NCI-H1092 treated with DMSO at 0.1 percent for 48 hours (cell line): Measurements from ENCODE around the gene OR5L1.

ENCODE experiments used
- DNase-seq: peaks from one replicate; lab custom pipeline; 2025; lab: John Stamatoyannopoulos, UW

OR5L1 gene

GRCh38 chr11:55811067-55811466 is at the start of gene OR5L1:
OR5L1 (plus strand) TSS chr11:55811367; CDS start chr11:55811467, 100 bp downstream.
- DNase-seq = no peak

GRCh38 chr11:55773138-55773537 is 38.0 kb upstream of the OR5L1 start, which contains the start of gene OR5D13:
OR5D13 (plus strand) TSS chr11:55773438; CDS start chr11:55773438, 0 bp downstream.
- no peak for DNase-seq

GRCh38 chr11:55791606-55792005 is 19.6 kb upstream of the OR5L1 start:
- DNase-seq = no peak

GRCh38 chr11:55793321-55793720 is 17.8 kb upstream of the OR5L1 start:
- no peak for DNase-seq

- no peak for DNase-seq
Observed at GRCh38 chr11:55795256-55795655, 15.9 kb upstream of the OR5L1 start, which contains the start of gene OR5D14. OR5D14 (plus strand) TSS chr11:55795556; CDS start chr11:55795556, 0 bp downstream.

DNA sequence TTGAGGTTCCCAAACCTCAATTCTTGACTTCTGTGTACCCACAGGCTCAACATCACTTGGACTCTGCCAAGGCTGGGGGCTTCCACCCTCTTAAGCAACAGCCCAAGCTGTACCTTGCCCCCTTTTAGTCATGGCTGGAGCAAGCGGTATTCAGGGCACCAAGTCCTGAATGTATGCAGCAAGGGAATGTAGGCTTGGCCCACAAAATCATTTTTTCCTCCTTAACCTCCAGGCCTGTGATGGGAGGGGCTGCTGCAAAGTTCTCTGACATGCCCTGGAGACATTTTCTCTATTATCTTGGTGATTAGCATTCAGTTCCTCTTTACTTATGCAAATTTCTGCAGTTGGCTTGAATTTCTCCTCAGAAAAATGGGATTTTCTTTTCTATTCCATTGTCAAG is 4.9 kb upstream of the OR5L1 start:
- DNase-seq = no peak

DNA sequence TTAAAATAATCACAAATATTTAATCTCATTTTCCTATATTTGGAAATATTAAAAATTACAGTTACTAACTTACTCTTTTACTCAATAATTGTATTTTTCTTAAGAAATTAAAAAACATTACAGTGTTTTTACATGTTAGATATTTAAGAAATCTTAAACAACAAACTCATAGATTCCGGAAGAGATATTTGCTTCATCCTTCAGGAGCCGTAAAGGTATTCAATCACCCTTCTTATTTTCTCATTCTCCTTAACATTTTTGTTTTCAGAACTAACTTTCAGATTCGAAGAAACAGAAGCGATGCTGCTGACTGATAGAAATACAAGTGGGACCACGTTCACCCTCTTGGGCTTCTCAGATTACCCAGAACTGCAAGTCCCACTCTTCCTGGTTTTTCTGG is 8.2 kb downstream of the OR5L1 start, which contains the start of gene OR5D18:
Gene OR5D18 (plus strand): TSS at position 301 of the 400 bp plus-strand sequence. CDS start 0 bp downstream, at position 301.
- DNase-seq = no peak

DNA sequence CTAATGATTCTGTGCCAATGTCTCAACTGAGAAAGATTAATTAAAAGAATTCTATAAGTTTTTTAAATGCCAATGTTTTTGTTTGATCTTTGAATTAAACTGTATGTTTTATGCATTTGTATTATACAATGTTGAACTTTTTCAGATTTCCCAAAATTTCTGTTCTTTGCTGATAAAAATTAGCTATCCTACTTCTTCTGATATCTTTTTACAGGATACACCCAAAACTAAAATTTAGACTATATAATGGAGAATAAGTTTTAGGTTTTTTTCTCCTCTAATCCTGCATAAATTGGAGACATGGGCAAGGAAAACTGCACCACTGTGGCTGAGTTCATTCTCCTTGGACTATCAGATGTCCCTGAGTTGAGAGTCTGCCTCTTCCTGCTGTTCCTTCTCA is 15.8 kb downstream of the OR5L1 start, which contains the start of gene OR5L2:
Gene OR5L2 (plus strand): TSS at position 301 of the 400 bp plus-strand sequence. CDS start 0 bp downstream, at position 301.
- DNase-seq = no peak

GRCh38 chr11:55838452-55838851 is 27.3 kb downstream of the OR5L1 start, which contains the start of gene OR5D16:
OR5D16 (plus strand) TSS chr11:55838752; CDS start chr11:55838752, 0 bp downstream.
- DNase-seq = no peak

- DNase-seq = no peak
Observed at GRCh38 chr11:55847453-55847852, 36.3 kb downstream of the OR5L1 start.

DNA sequence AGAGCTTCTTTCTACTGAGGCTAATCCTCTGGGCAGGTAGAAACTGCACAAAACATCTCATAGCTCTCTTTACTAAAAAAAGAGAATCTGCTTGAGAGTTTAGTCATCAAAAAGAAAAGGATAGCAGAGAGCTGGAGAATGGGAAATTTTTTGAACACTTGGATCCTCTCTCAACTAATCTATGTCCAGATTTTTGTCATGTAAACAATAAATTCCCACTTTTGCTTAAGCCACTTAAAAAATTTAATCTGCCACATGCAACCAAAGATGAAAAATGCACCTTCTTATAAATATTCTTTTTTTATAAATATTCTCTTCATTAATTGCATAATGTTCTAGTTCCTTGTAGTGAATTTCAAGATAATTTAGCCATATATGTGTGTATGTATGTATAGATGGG is 37.9 kb downstream of the OR5L1 start:
- DNase-seq = no peak

DNA sequence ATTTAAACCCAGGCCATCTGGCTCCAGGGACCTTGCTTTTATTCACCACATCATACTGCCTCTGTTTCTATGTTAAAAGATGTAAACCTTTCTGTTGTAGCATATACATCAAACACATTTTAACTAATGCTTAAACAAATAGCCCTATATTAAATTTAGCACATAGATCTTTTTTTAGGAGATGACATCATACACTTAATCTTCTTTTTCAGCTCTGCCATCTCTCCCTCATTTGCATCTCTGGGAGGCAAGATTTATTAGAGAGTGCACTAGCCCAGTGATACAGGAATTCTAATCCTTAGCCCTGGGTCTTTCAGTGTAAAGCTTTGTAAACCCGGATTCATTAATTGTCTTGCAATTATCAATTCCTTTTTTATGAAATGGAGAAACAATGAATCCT is 41.0 kb downstream of the OR5L1 start:
- no peak for DNase-seq

DNA sequence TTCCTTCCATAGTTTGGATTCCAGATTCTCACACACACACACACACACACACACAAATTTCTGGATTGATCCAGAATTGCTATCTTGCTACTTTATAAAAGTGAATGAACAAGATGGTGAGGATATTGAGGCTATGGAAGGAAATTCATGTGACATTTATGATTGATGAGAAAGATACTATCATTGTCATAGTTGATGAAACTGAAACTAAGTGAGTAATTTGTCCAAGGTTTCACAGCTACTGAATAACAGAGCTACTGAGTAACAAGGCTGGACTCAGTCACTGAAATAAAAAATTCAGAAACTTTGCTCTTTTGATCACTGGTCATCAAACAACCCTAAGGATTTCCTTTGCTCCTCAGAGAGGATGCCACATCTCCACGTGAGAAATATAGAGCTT is 43.5 kb downstream of the OR5L1 start:
- no peak for DNase-seq
